GM12892 (cell line): ENCODE measurements around the gene PAOX.

Source experiments
- POLR2A ChIP-seq: IDR thresholded peaks from 2 replicates; pipeline ENCODE4 v1.6.1; 2011; ENCODE audit warnings: low read depth, low read length, control low read depth
- POLR2AphosphoS5 ChIP-seq: IDR thresholded peaks from 2 replicates; pipeline ENCODE4 v1.6.1; 2011; ENCODE audit warnings: low read depth, low read length, control low read depth
- TAF1 ChIP-seq: IDR thresholded peaks from 2 replicates; pipeline ENCODE4 v1.6.1; 2011; ENCODE audit warnings: low read depth, mild to moderate bottlenecking, control low read depth, low read length, borderline replicate concordance

DNA sequence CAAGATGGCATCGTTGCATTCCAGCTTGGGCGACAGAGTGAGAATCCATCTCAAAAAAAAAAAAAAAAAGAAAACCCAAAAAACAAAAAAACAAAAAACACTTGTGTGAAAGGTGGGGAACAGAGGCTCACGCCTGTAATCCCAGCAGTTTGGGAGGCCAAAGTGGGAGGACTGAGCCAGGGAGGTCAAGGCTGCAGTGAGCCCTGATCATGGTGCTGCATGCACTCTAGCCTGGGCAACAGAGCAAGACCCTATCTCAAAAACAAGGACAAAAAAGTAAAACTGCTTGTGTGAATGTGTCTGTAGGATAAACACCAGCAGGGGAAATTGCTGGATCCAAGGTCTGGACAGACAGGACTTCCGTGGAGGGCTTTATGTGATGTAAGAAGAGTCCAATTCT is 4.5 kb downstream of the PAOX start:
- TF ChIP-seq POLR2A = no peak
- no peak for TF ChIP-seq POLR2AphosphoS5
- no peak for TF ChIP-seq TAF1
